Astrocyte of the cerebellum (primary cell): ENCODE data around the gene MAP3K20.

Experiments used
- DNase-seq: peaks from one replicate; pipeline ENCODE4 v3.0.0-alpha.2; 2011; ENCODE audit warnings: low read depth
- H3K4me3 ChIP-seq: 2 replicates; pipeline ENCODE4 v1.5.1; 2011; ENCODE audit warnings: mild to moderate bottlenecking, low read depth, low read length, moderate library complexity
- in situ Hi-C: cut with HindIII; loops from 2 replicates; pipeline ENCODE4 v1.10.0; 2017; ENCODE audit warnings: low sequenced_read_pairs
- TF ChIP-seq, protein P1 (sequence below): IDR thresholded peaks from 2 replicates; pipeline ENCODE4 v1.5.1; 2012; ENCODE audit warnings: low read length, low read depth, moderate library complexity, mild to moderate bottlenecking; ENCODE audit errors: missing control alignments

Gene MAP3K20

DNA sequence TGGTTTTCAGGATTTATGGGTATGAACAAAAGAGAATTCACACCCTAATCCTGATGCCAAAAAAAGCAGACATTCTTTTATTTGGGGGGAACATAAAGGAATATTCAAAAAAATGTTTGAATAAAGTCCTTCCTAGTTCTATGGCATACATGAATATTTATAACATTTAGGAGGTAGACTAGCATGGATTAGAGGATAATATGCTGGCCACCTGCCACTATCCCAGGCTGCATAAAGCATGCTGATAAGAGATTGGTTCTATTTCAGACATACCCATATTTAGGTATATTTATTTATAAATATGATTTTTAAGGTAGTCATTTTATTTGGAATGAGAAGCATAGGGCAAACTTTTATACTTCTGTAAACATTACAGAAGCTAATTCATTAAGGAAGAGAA lies 34.9 kb upstream of the MAP3K20 start:
- H3K4me3 ChIP-seq: no peak overlapping the region
- in situ Hi-C loops: no loop called here
- TF ChIP-seq, protein P1, sequence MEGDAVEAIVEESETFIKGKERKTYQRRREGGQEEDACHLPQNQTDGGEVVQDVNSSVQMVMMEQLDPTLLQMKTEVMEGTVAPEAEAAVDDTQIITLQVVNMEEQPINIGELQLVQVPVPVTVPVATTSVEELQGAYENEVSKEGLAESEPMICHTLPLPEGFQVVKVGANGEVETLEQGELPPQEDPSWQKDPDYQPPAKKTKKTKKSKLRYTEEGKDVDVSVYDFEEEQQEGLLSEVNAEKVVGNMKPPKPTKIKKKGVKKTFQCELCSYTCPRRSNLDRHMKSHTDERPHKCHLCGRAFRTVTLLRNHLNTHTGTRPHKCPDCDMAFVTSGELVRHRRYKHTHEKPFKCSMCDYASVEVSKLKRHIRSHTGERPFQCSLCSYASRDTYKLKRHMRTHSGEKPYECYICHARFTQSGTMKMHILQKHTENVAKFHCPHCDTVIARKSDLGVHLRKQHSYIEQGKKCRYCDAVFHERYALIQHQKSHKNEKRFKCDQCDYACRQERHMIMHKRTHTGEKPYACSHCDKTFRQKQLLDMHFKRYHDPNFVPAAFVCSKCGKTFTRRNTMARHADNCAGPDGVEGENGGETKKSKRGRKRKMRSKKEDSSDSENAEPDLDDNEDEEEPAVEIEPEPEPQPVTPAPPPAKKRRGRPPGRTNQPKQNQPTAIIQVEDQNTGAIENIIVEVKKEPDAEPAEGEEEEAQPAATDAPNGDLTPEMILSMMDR: no peak
- DNase-seq: no peak

DNA sequence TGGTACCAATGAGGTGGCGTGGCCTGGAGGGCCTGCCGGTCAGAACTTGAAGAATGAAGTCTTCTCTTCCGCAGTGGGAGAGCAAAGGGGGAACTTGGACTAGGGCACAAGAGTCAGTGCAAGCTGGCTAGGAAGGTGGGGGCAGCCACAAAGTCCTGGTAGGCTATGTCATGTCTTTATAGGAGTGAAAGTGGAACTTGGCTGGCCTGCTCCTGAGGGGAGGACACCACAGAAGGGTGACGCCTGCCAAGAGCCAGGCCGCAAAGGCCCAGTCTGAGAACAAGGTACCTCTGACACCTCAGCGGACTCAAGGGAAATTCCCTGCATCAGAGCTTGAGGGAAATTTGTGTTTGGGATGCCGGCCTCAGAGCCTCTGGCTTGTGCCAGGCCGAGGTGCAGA lies 32.2 kb upstream of the MAP3K20 start:
- TF ChIP-seq, protein P1: no peak
- in situ Hi-C loops: no loop called here
- DNase-seq: no peak
- H3K4me3 ChIP-seq: no peak overlapping the region

DNA sequence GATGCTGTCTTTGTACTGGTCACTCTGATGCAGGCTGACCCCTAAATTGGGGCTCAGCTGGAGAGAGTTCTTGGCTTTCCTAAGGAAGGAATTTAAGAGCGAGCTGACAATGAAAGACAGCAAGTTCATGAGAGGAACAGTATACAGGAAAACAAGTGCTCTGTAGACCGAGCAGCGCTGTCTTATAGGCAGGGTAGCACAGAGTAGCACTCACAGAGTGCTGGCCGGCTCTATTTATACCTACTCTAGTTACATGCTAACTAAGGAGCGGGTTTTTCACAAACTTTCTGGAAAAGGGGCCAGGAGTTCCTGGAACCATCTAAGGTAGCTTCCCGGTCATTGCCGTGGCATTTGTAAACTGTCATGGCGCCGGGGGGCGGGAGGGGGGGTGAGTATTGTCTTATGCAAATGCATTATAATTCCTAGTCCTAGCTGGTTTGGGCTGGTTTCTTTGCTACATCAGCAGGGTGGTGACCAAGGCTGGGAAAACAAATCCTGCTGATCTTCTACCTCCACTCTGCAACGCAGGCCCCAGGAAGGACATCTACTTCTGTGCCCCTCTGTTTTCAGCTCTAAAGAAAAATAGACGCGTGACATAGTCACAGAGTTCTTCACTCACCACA lies 31.6 kb upstream of the MAP3K20 start:
- TF ChIP-seq, protein P1: no peak
- no peak overlapping the region for H3K4me3 ChIP-seq
- no peak for DNase-seq
- in situ Hi-C loops: no loop called here

DNA sequence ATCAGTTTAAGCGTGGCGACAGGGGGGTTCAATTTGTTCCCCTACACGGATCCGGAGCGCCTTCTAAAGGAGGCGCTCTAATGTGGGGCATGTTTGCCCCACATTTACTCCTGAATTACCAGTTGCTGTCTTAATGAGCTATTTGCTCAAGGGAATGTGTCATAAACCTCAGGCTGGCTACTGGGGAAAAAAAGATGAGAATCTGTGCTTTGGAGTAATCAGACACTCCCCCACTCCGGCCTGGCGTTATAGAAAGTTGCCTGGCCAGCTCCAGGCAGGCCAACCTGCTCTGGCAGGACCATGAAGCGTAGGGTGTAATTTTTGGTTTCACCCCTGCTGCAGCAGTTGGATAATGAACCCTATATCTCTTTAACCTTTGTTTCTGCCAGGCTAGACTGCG lies 31.0 kb upstream of the MAP3K20 start:
- no peak overlapping the region for H3K4me3 ChIP-seq
- DNase-seq: no peak
- TF ChIP-seq, protein P1: no peak
- in situ Hi-C loops: no loop called here

DNA sequence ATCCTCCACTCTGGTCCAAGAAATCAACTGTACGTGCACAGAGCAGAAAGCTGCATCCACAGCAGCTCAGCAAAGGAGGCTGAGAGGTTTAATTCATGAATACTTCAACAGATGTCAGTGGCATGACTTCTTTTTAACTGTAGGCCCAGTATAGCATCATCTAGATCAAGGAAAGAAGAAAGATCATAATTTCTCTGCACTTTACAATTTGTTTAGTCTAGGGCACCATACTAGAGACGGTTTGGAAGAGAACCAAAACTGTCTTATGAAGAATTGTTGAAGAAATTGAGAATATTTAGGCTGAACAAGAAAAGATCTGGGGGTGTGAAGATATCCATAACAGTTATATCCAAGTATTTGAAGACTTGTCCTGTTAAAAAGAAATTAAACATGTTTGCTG lies 30.5 kb upstream of the MAP3K20 start:
- TF ChIP-seq, protein P1: no peak
- in situ Hi-C loops: no loop called here
- no peak overlapping the region for H3K4me3 ChIP-seq
- DNase-seq: no peak

DNA sequence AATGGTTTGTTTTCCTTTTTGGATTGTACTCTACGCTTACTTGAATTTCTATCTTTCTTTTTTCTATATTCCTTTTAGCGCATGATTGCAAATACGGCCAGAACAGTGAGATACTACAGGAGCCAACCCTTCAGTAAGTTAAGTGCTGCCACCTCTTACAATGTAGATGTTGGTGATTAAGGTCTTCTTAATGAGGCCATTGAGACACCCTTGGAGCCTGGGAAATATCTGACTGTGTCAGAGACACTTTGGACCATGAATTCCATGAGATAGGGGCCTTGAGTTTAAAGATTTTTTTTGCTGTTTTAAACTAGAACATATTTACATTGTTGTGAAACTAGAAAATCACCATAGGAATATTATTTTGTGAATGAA lies 27.1 kb upstream of the MAP3K20 start:
- TF ChIP-seq, protein P1: no peak

More for the DNA sequence above, 27.1 kb upstream of the MAP3K20 start:
- in situ Hi-C loops: no loop called here
- H3K4me3 ChIP-seq: no peak overlapping the region
- DNase-seq: no peak
